IPS-15b (cell line): Measurements from ENCODE around the gene ARNT2.

ENCODE experiments used
- H3K27me3 ChIP-seq: one replicate; pipeline ENCODE4 v1.6.1; 2013; ENCODE audit warnings: low read length; ENCODE audit not compliant: control insufficient read depth, insufficient read depth
- H3K36me3 ChIP-seq: one replicate; pipeline ENCODE4 v1.6.1; 2013; ENCODE audit warnings: low read length; ENCODE audit not compliant: control insufficient read depth, insufficient read depth
- H3K4me1 ChIP-seq: one replicate; pipeline ENCODE4 v1.6.1; 2013; ENCODE audit warnings: mild to moderate bottlenecking, low read length; ENCODE audit not compliant: control insufficient read depth, insufficient read depth
- H3K4me3 ChIP-seq: one replicate; pipeline ENCODE4 v1.5.1; 2013; ENCODE audit warnings: low read depth, low read length
- H3K9ac ChIP-seq: one replicate; pipeline ENCODE4 v1.6.1; 2013; ENCODE audit warnings: low read depth, mild to moderate bottlenecking, low read length
- H3K9me3 ChIP-seq: one replicate; pipeline ENCODE4 v1.6.1; 2013; ENCODE audit warnings: mild to moderate bottlenecking, low read length; ENCODE audit not compliant: control insufficient read depth, insufficient read depth

Gene ARNT2

GRCh38 chr15:80556694-80557367, 152.6 kb downstream of the ARNT2 start:
- H3K4me3 ChIP-seq: no peak overlapping the region
- no peaks in the 10 kb centered on the region for H3K27me3 ChIP-seq
- no peaks in the 10 kb centered on the region for H3K9me3 ChIP-seq
- H3K36me3 ChIP-seq: no peaks in the 10 kb centered on the region
- no peaks in the 10 kb centered on the region for H3K4me1 ChIP-seq
- H3K9ac ChIP-seq: no peak overlapping the region

DNA sequence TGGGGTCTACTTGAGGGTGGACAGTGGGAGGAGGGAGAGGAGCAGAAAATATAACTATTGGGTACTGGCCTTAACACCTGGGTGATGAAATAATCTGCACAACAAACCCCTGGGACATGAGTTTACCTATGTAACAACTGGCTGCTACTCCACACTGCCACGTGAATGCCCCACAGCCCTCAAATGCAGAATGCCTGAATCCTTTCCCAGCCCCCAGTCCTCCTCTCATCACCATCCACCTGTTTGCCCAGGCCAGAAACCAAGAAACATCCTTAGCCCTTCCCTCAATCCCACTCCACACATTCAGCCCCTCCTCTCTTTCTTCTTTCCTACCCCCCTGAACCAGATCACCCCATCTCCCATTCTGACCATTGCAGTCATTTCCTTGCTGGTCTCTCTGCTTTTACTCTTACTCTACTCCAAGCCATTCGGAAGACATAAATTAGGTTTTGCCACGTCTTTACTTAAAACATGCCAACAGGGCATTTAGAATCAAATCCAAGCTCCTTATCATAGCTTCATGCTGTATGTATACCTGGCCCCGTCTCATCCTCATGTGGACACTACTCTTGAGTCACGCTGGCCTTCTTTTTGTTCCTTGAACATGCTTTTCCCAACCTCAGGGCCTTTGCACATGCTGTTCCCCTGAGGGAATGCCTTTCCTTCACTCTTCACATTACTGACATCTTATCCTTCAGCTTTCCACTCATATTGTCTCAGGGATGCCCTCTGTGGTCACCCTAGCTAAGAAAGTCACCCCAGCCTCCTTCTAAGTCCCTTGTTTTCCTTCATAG, 153.5 kb downstream of the ARNT2 start:
- no peak overlapping the region for H3K9ac ChIP-seq
- H3K4me3 ChIP-seq: no peak overlapping the region
- no peaks in the 10 kb centered on the region for H3K27me3 ChIP-seq
- no peaks in the 10 kb centered on the region for H3K4me1 ChIP-seq
- H3K36me3 ChIP-seq: no peaks in the 10 kb centered on the region
- H3K9me3 ChIP-seq: no peaks in the 10 kb centered on the region

- Histone ChIP-seq H3K9ac (no peak overlapping the region), H3K27me3 (no peaks in the 10 kb centered on the region), H3K9me3 (no peaks in the 10 kb centered on the region), H3K36me3 (no peaks in the 10 kb centered on the region), H3K4me3 (no peak overlapping the region), H3K4me1 (no peaks in the 10 kb centered on the region)
These were observed 154.6 kb downstream of the ARNT2 start for GRCh38 chr15:80558631-80559319.

DNA sequence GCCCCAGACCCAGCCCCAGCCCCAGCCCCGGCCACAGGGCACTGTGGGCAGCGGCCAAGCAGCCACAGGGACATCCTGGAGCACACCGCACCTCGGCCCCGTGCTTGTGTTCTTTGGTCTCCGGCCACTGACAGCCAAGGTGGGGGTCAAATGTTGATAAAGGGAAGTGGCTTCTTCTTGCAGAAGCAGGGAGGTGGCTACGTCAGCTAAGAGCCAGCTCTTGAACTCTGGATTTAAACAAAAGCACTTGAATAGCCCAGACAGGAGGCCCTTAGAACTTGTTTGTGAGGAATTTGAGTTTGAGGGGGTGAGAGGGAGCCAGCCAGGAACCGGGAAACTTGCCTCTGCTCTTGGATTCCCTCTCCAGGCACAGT, 155.1 kb downstream of the ARNT2 start:
- Histone ChIP-seq H3K9ac (no peak overlapping the region), H3K4me1 (no peaks in the 10 kb centered on the region), H3K36me3 (no peaks in the 10 kb centered on the region), H3K9me3 (no peaks in the 10 kb centered on the region), H3K4me3 (no peak overlapping the region), H3K27me3 (no peaks in the 10 kb centered on the region)

GRCh38 chr15:80559761-80560160, 155.6 kb downstream of the ARNT2 start:
- no peaks in the 10 kb centered on the region for H3K4me1 ChIP-seq
- no peaks in the 10 kb centered on the region for H3K9me3 ChIP-seq
- H3K27me3 ChIP-seq: no peaks in the 10 kb centered on the region
- H3K36me3 ChIP-seq: no peaks in the 10 kb centered on the region
- no peak overlapping the region for H3K9ac ChIP-seq
- no peak overlapping the region for H3K4me3 ChIP-seq

DNA sequence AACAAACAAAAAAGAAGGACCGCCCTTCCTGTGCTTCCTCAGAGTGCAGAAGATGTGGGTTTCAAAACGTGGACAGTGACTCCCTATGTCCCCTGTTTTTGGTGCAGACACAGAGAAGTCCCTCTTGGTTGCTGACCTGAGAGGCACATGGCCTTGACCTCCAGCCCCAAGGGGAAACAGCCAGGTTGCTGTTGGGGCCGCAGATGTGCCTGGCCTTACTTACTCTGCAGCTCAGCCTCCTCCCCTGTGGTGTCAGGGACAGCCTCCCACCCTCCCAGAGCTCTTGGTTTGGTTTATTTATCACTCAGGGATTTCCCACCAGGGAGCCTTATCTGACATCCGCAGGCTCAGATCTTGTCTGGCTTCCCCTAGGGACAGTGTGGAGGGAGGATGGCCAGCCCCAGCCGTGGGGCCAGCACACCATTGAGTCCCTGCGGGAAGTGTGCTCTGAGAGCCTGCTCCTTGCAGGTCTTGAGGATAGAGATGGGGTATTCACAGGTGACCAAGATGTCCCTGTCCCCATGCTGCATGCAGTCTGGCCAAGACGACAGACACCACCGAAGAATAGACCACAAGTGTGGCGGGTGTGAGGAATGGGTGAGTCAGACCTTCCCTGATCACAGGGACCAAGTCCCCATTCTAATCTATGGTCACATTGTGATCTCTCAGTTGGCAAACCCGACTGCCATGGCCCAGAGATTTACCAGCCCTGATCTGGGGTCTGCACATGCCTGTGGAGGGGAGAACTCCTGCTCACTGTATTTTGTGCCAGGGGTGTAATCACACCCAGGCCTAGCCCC, 156.6 kb downstream of the ARNT2 start:
- no peak overlapping the region for H3K9ac ChIP-seq
- no peaks in the 10 kb centered on the region for H3K36me3 ChIP-seq
- H3K4me1 ChIP-seq: no peaks in the 10 kb centered on the region
- H3K4me3 ChIP-seq: no peak overlapping the region
- no peaks in the 10 kb centered on the region for H3K27me3 ChIP-seq
- no peaks in the 10 kb centered on the region for H3K9me3 ChIP-seq

DNA sequence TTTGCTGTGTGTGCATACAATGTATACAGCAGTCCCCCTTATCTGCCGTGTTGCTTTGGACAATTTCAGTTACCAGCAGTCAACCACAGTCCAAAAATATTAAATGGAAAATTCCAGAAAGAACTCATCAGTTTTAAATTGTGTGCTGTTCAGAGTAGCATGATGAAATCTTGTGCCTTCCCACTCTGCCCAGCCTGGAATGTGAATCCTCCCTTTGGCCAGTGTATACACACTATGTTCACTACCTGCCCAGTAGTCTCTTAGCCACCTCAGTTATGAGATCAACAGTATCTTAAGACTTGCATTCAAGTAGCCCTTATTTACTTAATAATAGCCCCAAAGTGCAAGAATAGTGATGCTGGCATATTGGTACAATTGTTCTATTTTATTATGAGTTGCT, 157.3 kb downstream of the ARNT2 start:
- Histone ChIP-seq H3K4me1 (no peaks in the 10 kb centered on the region), H3K9me3 (no peaks in the 10 kb centered on the region), H3K9ac (no peak overlapping the region), H3K36me3 (no peaks in the 10 kb centered on the region), H3K4me3 (no peak overlapping the region), H3K27me3 (no peaks in the 10 kb centered on the region)

GRCh38 chr15:80562033-80562432, 157.9 kb downstream of the ARNT2 start:
- H3K27me3 ChIP-seq: no peaks in the 10 kb centered on the region
- H3K9me3 ChIP-seq: no peaks in the 10 kb centered on the region
- no peak overlapping the region for H3K9ac ChIP-seq
- H3K36me3 ChIP-seq: no peaks in the 10 kb centered on the region
- H3K4me1 ChIP-seq: no peaks in the 10 kb centered on the region
- H3K4me3 ChIP-seq: no peak overlapping the region

GRCh38 chr15:80562846-80563245, 158.7 kb downstream of the ARNT2 start:
- no peaks in the 10 kb centered on the region for H3K27me3 ChIP-seq
- no peaks in the 10 kb centered on the region for H3K36me3 ChIP-seq
- H3K4me1 ChIP-seq: peaks cover under 1% of the 10 kb centered on the region
- no peaks in the 10 kb centered on the region for H3K9me3 ChIP-seq
- no peak overlapping the region for H3K9ac ChIP-seq
- H3K4me3 ChIP-seq: no peak overlapping the region

DNA sequence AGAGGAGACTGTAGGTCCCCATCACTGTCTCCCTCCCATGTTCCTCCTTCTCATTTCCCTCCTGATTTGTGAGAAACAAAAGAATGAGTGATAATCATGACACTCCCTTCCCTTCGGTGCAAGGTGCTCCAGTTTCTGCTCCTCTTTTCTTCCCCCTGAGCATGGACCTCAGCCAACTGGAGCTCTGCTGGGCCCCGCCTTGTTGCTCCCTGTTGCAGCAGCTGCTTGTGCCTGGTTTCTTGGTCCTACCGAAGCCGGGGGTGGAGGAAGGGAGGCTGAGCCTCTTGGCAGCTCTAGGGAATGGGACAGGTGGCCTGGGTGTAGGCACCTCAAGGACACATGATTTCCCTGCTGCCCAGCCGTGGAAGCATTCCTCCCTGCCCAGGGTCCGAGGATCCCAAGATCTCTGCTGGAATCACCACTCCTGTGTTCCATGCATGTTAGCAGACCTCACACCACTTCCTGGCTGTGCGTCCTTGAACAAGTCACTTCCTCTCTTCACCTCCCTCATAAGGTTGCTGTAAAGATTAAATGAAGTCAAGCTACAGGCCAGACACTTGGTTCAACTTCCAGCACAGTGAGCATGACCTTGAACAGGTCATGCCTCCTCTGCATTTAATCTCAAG, 159.3 kb downstream of the ARNT2 start:
- H3K4me3 ChIP-seq: no peak overlapping the region
- H3K36me3 ChIP-seq: no peaks in the 10 kb centered on the region
- no peak overlapping the region for H3K9ac ChIP-seq
- H3K27me3 ChIP-seq: no peaks in the 10 kb centered on the region
- H3K9me3 ChIP-seq: no peaks in the 10 kb centered on the region
- peaks cover 3% of the 10 kb centered on the region for H3K4me1 ChIP-seq

- H3K4me3 ChIP-seq: no peak overlapping the region
- H3K9ac ChIP-seq: no peak overlapping the region
- H3K27me3 ChIP-seq: no peaks in the 10 kb centered on the region
- H3K9me3 ChIP-seq: no peaks in the 10 kb centered on the region
- H3K4me1 ChIP-seq: peaks cover 5% of the 10 kb centered on the region
- peaks cover 2% of the 10 kb centered on the region for H3K36me3 ChIP-seq
These were observed 159.9 kb downstream of the ARNT2 start for GRCh38 chr15:80564056-80564455.
